Loucy (cell line): ENCODE data around the gene CDK19.

Experiments used
- CTCF ChIP-seq: fragments of 200-600 bp; sonication (generic); conservative IDR thresholded peaks from 2 replicates; pipeline ENCODE4 v1.5.1; 2014; ENCODE audit warnings: mild to moderate bottlenecking, antibody characterized with exemption, low read length
- EZH2phosphoT487 ChIP-seq: fragments of 200-600 bp; IDR thresholded peaks from 2 replicates; pipeline ENCODE4 v1.6.1; 2018; ENCODE audit warnings: antibody characterized with exemption, mild to moderate bottlenecking, moderate library complexity, borderline replicate concordance

DNA sequence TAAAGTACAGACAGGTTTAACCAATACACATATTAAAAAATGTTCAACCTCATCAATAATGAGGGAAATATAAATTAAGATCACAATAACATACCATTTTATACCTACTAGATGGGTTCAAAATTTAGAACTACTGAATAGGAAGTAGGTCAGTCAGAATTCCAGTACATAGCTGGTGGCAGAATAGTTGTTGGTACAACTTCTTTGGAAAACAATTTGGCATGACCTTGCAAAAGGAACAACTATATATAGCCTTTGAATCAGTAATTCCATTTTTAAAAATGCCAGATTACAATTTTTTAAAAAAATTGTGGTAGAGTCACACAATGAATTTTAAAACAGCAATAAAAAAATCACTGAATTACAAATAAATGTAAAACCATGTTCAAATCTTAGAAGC, 165.6 kb downstream of the CDK19 start:
- no peak for TF ChIP-seq CTCF
- TF ChIP-seq EZH2phosphoT487 = no peak
